Colonic mucosa (tissue), 4 donors: ENCODE results near the gene IRF9. TPM values are rescaled to one million over a fixed set of nuclear protein-coding genes. Genes with fewer than 3 reads are reported as not detected.
A peak's percentile ranks its signal among the peaks of the same experiment; 100 is the strongest.

Source experiments
- DNase-seq: peaks from one replicate; pipeline ENCODE4 v3.0.0-alpha.2; 2020
- H3K27ac ChIP-seq: fragments of 200-600 bp; one replicate; pipeline ENCODE4 v1.8.0; 2021
- H3K27me3 ChIP-seq: fragments of 200-600 bp; one replicate; pipeline ENCODE4 v1.8.0; 2021
- H3K36me3 ChIP-seq: fragments of 200-600 bp; one replicate; pipeline ENCODE4 v1.8.0; 2021
- H3K4me1 ChIP-seq: fragments of 200-600 bp; one replicate; pipeline ENCODE4 v1.8.0; 2021; ENCODE audit warnings: mild to moderate bottlenecking
- H3K4me3 ChIP-seq: fragments of 200-600 bp; one replicate; pipeline ENCODE4 v1.8.0; 2021
- H3K9ac ChIP-seq, 2 donors: one replicate each; pipeline ENCODE4 v1.7.0; 2013; ENCODE audit warnings: control low read depth in 2 of 2, low read depth in 2 of 2, low read length in 2 of 2
- H3K9me3 ChIP-seq: fragments of 200-600 bp; one replicate; pipeline ENCODE4 v1.8.0; 2021
- intact Hi-C: fragments of 100-400 bp; cut with DNase I; formaldehyde crosslinking; loops from one replicate; pipeline ENCODE4 v1.14.1; 2022
- total RNA-seq, 2 donors: library from RNA; stranded (reverse); fragmentation: NEBNext Ultra II Directional in 1 of 2; extraction: Animal tissue kit (Norgen Biotek cat#: 25700) in 1 of 2; gene quantifications; one replicate each; pipeline ENCODE4 v1.2.1, GENCODE V29; 2021
- TF ChIP-seq, protein P1 (sequence below): fragments of 200-600 bp; IDR thresholded peaks from one replicate; pipeline ENCODE4 v1.8.0; 2022; ENCODE audit warnings: antibody characterized with exemption, mild to moderate bottlenecking
- donor health status: healthy.
- donor health status: DM: no; HTN: no; CAD: no.
- donor health status: DM: no; HTN: no; CAD: no.

Gene IRF9
- total RNA-seq, 2 donors from 2014 or later, result 54.4 to 57.5 TPM

DNA sequence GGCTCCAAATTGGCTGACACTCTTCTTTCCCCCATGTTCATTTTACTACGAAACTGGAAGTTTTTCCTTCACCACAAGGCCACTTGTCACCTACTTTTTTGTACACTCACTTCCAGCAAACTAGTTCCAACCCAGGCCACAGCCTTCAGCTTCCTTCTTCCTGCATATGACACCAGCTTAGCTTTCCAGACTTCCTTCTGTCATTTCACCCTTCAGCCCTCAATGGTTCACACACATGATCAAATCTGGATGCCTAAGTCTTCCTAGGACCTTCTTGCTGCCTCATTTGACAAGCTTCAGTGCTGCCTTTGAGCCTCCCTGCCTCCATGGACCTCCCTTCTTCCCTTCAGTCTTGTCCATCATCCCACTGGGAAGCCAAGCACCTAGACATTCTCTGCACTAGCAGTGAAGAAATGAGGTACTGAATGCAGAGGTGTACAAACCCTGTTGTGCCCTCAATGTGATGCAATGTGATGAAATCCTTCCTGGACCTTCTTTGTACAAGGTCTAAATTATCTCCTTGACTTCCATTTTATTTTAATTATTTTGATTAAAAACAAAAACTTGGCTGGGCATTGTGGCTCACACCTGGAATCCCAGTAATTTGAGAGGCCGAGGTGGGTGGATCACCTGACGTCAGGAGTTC is 6.5 kb downstream of the IRF9 start:
- intact Hi-C loops, result no loop called here
- H3K27ac ChIP-seq, result no peak overlapping the region
- no peaks in the 10 kb centered on the region for H3K9me3 ChIP-seq
- no peaks in the 10 kb centered on the region for H3K27me3 ChIP-seq
- TF ChIP-seq, protein P1, sequence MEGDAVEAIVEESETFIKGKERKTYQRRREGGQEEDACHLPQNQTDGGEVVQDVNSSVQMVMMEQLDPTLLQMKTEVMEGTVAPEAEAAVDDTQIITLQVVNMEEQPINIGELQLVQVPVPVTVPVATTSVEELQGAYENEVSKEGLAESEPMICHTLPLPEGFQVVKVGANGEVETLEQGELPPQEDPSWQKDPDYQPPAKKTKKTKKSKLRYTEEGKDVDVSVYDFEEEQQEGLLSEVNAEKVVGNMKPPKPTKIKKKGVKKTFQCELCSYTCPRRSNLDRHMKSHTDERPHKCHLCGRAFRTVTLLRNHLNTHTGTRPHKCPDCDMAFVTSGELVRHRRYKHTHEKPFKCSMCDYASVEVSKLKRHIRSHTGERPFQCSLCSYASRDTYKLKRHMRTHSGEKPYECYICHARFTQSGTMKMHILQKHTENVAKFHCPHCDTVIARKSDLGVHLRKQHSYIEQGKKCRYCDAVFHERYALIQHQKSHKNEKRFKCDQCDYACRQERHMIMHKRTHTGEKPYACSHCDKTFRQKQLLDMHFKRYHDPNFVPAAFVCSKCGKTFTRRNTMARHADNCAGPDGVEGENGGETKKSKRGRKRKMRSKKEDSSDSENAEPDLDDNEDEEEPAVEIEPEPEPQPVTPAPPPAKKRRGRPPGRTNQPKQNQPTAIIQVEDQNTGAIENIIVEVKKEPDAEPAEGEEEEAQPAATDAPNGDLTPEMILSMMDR, result no peak
- no peak overlapping the region for H3K9ac ChIP-seq
- no peak overlapping the region for H3K4me3 ChIP-seq
- no peak for DNase-seq
- peaks cover 6% of the 10 kb centered on the region for H3K4me1 ChIP-seq
- H3K36me3 ChIP-seq, result peaks cover 29% of the 10 kb centered on the region

DNA sequence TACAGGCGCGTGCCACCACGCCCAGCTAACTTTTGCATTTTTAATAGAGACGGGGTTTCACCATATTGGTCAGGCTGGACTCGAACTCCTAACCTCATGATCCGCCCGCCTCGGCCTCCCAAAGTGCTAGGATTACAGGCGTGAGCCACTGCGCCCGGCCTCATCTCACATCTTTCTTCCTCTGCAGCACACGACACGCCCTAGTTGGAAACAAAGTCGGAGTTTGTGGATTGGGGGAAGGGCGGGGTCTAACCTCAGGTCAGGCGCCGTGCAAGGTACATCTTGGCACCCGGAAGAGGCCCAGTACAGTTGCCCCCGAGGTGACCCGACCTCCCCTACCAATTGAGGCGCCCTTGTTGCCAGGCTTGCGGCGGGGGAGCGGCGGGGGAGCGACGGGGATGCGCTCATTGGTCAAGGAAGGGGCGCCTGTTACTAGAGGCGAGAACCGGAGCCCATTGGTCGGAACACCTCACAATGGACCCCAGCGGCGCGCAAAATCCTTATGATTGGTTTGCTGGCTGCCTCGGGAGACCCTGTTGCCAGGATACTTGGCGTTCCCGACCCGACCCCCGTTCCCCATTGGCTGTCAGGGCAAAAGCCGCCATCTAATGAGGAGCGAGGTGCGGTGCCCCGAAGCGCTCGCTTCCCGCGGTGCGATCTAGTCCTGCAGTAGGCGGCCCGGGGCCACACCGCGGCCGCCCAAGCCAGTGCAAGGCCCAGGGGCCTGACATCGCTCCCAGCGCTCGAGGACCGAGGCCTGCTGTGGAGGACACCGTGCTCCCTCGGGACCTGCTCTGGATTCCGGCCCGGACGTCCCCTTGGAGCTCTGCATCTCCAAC is 10.6 kb downstream of the IRF9 start, which contains the start of gene REC8:
Gene REC8 (plus strand): TSS at position 659 of the 839 bp plus-strand sequence. CDS start 473 bp downstream, outside the sequence.
- Histone ChIP-seq H3K9me3 (no peaks in the 10 kb centered on the region), H3K4me3 (peak within 1 kb of the TSS; percentile 25), H3K36me3 (peaks cover 6% of the 10 kb centered on the region), H3K27ac (no peak within 1 kb of the TSS), H3K4me1 (no peaks in the 10 kb centered on the region), H3K9ac (peak within 1 kb of the TSS in 1 of 2 donors; percentile 12), H3K27me3 (no peaks in the 10 kb centered on the region)
- intact Hi-C loops, result no loop called here
- DNase-seq, result peak; percentile 64
- TF ChIP-seq, protein P1, result no peak

DNA sequence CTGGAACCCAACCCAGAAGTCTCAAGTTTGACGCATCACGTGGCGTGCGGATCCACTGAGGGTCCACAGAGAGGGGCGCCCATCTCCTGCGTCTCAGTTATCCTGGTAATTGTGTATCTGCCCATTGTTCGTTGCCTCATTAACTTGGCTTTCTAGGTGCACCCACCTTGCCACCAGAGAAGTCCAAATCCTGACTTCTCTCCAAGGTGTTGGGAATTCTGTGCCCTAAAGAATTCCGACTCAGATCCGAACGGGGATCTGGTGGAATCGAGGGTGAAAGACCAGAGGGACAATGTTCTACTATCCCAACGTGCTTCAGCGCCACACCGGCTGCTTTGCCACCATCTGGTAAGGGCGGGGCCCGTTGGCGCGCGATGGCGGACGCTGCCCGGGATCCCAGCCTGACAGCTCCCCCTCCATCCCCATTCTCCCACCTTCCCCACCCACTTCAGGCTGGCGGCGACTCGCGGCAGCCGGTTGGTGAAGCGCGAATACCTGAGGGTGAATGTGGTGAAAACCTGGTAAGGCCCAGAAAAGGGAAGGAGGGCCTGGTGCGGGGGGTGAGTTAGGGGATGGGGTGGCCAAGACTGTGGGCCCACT is 11.3 kb downstream of the IRF9 start:
- no peak for DNase-seq
- H3K9me3 ChIP-seq, result no peaks in the 10 kb centered on the region
- H3K27ac ChIP-seq, result no peak overlapping the region
- H3K27me3 ChIP-seq, result no peaks in the 10 kb centered on the region
- TF ChIP-seq, protein P1, result no peak
- no peaks in the 10 kb centered on the region for H3K4me1 ChIP-seq
- H3K36me3 ChIP-seq, result peaks cover 6% of the 10 kb centered on the region
- intact Hi-C loops, result no loop called here
- H3K9ac ChIP-seq, result peak overlapping the region in 1 of 2 donors; percentile 12
- H3K4me3 ChIP-seq, result peak overlapping the region; percentile 25

DNA sequence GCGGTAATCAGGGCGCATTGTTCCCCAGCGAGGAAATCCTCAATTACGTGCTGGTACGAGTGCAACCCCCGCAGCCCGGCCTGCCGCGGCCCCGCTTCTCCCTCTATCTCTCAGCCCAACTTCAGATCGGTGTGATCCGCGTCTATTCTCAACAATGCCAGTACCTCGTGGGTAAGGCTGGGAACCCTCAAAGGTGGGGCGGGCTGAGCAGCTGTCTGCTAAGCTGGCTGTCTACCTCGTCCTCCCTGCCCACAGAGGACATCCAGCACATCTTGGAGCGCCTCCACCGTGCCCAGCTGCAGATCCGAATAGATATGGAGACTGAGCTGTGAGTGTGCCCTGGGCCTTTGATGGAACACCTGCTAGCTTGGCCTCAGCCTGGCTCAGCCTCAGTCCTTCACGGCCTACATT is 11.8 kb downstream of the IRF9 start:
- intact Hi-C loops, result no loop called here

DNA sequence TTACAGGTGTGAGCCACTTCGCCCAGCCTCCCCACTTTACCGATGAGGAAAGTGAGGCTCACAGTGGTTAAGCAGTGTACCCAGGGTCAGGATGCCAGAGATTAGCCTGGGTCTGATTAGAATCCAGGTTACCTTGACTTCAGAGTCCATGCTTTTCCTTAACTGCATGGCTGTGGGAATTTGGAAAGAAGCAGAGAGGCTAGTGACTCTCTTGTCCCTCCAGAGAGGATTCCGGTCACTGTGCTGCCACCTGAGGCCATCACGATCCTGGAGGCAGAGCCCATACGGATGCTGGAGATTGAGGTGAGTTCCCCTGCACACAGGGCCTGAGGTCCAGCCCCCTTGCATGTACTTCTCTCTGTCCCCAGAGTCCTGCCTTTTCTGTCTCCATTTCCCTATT is 15.5 kb downstream of the IRF9 start:
- no peaks in the 10 kb centered on the region for H3K9me3 ChIP-seq
- no peaks in the 10 kb centered on the region for H3K36me3 ChIP-seq
- no peak for DNase-seq
- H3K27ac ChIP-seq, result no peak overlapping the region
- no peaks in the 10 kb centered on the region for H3K27me3 ChIP-seq
- no peak overlapping the region for H3K4me3 ChIP-seq
- no peak overlapping the region for H3K9ac ChIP-seq
- TF ChIP-seq, protein P1, result no peak
- no peaks in the 10 kb centered on the region for H3K4me1 ChIP-seq
- intact Hi-C loops, result no loop called here

More for the DNA sequence above, 11.8 kb downstream of the IRF9 start:
- Histone ChIP-seq H3K27ac (no peak overlapping the region), H3K27me3 (no peaks in the 10 kb centered on the region), H3K4me1 (no peaks in the 10 kb centered on the region), H3K4me3 (no peak overlapping the region), H3K9ac (no peak overlapping the region), H3K36me3 (peaks cover 6% of the 10 kb centered on the region), H3K9me3 (no peaks in the 10 kb centered on the region)
- TF ChIP-seq, protein P1, result no peak
- DNase-seq, result no peak
